ENCODE data around the gene CHID1.

Gene CHID1

DNA sequence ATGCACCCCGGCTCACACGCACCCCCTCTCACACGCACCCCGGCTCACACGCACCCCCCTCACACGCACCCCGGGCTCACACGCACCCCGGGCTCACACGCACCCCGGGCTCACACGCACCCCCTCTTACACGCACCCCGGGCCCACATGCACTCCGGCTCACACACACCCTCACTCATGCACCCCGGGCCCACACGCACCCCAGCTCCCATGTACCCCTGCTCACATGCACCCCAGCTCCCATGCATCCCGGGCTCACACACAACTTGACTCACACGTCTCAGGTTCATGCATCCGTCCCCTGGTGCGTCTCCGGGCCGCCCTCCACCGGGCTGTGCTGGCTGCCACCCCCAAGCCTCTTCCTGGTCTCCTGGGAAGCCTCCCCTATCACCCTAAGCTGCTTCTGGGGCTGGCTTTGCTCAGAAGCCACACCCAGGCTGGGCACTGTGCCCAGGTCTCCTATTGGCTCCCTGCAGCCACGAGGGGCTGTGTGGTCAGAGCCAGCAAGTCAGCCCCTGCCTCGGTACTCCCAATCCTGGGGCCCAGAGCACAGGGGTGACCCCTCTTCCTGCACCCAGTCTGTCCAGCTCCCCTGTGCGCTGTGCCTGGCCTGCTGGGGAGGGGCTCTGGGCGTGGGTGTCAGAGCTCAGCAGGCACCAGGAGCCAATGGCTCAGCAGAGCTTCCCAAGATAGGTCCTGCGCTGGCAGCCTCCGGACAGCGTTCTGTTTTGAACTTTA, 51.0 kb downstream of the CHID1 start:
- Histone ChIP-seq H3K4me3 (ENCODE audit: low read length) (no peak overlapping the region), H2AFZ (ENCODE audit: low read depth, low read length) (no peak overlapping the region), H3K9me3 (ENCODE audit: low read length) (no peaks in the 10 kb centered on the region), H3K36me3 (ENCODE audit: insufficient read depth, low read length) (no peaks in the 10 kb centered on the region), H3K27me3 (ENCODE audit: insufficient read depth, low read length) (no peaks in the 10 kb centered on the region), H3K4me1 (ENCODE audit: insufficient read depth, low read length) (peaks cover 23% of the 10 kb centered on the region)

DNA sequence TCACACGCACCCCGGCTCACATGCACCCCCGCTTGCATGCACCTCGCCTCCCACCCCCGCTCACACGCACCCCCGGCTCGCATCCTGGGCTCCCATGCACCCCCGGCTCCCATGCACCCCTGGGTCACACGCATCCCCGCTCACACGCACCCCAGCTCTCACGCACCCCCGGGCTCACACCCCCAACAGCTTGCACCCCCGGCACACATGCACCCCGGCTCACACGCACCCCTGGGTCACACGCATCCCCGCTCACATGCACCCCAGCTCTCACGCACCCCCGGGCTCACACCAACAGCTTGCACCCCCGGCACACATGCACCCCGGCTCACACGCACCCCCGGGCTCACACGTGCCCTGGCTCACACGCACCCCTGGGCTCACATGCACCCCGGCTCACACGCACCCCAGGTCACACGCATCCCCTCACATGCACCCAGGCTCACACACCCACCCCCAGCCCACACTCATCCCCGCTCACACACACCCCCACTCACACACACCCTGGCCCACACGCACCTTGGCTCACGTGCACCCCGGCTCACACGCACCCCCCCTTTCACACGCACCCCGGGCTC, 51.8 kb downstream of the CHID1 start:
- no peaks in the 10 kb centered on the region for H3K9me3 ChIP-seq (ENCODE audit: low read length)
- H3K4me3 ChIP-seq (ENCODE audit: low read length) = no peak overlapping the region
- H3K4me1 ChIP-seq (ENCODE audit: insufficient read depth, low read length) = peaks cover 30% of the 10 kb centered on the region
- H2AFZ ChIP-seq (ENCODE audit: low read depth, low read length) = no peak overlapping the region
- H3K36me3 ChIP-seq (ENCODE audit: insufficient read depth, low read length) = no peaks in the 10 kb centered on the region
- no peaks in the 10 kb centered on the region for H3K27me3 ChIP-seq (ENCODE audit: insufficient read depth, low read length)

DNA sequence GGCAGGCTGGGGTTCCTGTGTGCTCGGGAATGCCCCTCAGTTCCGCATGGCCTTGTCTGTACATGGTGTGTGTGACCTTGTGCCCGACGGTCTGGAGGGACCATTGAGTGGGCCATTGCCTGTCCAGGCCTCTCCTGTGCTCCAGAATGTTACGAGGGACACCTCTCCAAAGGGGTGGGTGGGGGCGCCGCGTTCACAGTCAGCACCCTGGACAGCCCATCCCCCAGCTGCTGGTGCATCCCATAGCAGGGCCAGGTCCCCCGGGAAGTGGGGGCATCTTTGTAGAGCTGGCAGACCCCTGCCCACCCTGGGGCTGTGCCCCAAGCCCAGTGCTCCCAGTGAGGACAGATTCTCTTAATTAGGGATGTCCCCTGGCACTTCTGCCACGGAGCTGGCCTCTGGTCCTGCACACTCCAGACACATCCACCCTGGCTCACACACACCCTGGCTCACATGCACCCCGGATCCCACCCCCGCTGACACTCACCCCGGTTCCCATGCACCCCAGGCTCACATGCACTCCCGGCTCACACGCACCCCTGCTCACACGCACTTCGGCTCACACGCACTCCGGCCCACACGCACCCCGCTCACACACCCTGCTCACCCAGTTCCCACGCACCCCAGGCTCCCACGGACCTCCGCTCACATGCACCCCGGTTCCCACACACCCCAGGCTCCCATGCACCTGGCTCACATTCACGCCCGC, 52.4 kb downstream of the CHID1 start:
- Histone ChIP-seq H3K27me3 (ENCODE audit: insufficient read depth, low read length) (no peaks in the 10 kb centered on the region), H3K9me3 (ENCODE audit: low read length) (no peaks in the 10 kb centered on the region), H3K4me1 (ENCODE audit: insufficient read depth, low read length) (peaks cover 32% of the 10 kb centered on the region), H3K36me3 (ENCODE audit: insufficient read depth, low read length) (no peaks in the 10 kb centered on the region), H3K4me3 (ENCODE audit: low read length) (no peak overlapping the region), H2AFZ (ENCODE audit: low read depth, low read length) (no peak overlapping the region)

DNA sequence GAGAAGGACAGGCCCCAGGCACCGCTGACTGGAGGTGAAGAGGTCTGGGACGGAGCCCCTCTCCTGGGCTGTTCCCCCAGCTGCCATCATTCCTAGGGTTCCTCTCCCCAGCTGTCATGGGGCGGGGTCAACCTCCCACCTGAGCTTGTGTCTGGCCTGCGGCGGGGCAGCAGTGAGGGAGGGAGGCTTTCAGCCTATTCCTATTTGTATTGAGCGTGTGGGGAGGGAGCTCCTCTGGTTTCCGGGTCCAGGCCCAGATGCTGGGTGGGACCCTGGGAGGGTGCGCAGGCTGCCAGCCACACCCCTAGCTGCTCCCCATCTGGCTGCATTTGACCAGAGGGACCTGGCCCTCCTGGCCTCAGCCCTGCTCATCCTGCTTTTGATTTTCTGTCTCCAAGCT, 54.2 kb downstream of the CHID1 start:
- Histone ChIP-seq H2AFZ (ENCODE audit: low read depth, low read length) (no peak overlapping the region), H3K4me1 (ENCODE audit: insufficient read depth, low read length) (peaks cover 31% of the 10 kb centered on the region), H3K27me3 (ENCODE audit: insufficient read depth, low read length) (no peaks in the 10 kb centered on the region), H3K36me3 (ENCODE audit: insufficient read depth, low read length) (no peaks in the 10 kb centered on the region), H3K4me3 (ENCODE audit: low read length) (no peak overlapping the region), H3K9me3 (ENCODE audit: low read length) (no peaks in the 10 kb centered on the region)

DNA sequence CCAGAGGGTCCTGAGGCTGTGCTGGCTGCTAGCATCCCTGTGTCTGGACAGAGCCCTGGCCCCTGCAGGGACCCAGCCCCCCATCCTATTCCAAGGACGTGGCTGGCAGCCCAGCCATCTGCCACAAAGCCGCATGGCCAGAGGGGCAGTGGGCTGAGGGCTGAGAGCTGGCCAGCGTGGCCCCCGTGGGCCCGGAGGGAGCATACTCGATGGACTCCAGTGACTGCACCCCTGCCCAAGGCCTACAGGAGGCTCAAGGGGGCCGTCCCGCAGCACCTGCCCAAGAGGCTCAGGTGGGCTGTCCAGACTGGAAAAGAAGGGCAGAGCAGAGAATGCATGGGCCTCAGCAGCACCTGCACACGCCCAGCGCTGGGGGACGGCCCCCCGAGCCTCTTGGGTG, 54.8 kb downstream of the CHID1 start:
- Histone ChIP-seq H2AFZ (ENCODE audit: low read depth, low read length) (no peak overlapping the region), H3K4me1 (ENCODE audit: insufficient read depth, low read length) (peaks cover 37% of the 10 kb centered on the region)

GRCh38 chr11:855330-855674, 55.3 kb downstream of the CHID1 start:
- H2AFZ ChIP-seq (ENCODE audit: low read depth, low read length) = no peak overlapping the region
- peaks cover 42% of the 10 kb centered on the region for H3K4me1 ChIP-seq (ENCODE audit: insufficient read depth, low read length)
- no peak overlapping the region for H3K4me3 ChIP-seq (ENCODE audit: low read length)
- H3K27me3 ChIP-seq (ENCODE audit: insufficient read depth, low read length) = no peaks in the 10 kb centered on the region
- H3K9me3 ChIP-seq (ENCODE audit: low read length) = no peaks in the 10 kb centered on the region
- H3K36me3 ChIP-seq (ENCODE audit: insufficient read depth, low read length) = no peaks in the 10 kb centered on the region

More for the DNA sequence above, 54.8 kb downstream of the CHID1 start:
- H3K9me3 ChIP-seq (ENCODE audit: low read length) = no peaks in the 10 kb centered on the region
- H3K27me3 ChIP-seq (ENCODE audit: insufficient read depth, low read length) = no peaks in the 10 kb centered on the region
- no peaks in the 10 kb centered on the region for H3K36me3 ChIP-seq (ENCODE audit: insufficient read depth, low read length)
- H3K4me3 ChIP-seq (ENCODE audit: low read length) = no peak overlapping the region

DNA sequence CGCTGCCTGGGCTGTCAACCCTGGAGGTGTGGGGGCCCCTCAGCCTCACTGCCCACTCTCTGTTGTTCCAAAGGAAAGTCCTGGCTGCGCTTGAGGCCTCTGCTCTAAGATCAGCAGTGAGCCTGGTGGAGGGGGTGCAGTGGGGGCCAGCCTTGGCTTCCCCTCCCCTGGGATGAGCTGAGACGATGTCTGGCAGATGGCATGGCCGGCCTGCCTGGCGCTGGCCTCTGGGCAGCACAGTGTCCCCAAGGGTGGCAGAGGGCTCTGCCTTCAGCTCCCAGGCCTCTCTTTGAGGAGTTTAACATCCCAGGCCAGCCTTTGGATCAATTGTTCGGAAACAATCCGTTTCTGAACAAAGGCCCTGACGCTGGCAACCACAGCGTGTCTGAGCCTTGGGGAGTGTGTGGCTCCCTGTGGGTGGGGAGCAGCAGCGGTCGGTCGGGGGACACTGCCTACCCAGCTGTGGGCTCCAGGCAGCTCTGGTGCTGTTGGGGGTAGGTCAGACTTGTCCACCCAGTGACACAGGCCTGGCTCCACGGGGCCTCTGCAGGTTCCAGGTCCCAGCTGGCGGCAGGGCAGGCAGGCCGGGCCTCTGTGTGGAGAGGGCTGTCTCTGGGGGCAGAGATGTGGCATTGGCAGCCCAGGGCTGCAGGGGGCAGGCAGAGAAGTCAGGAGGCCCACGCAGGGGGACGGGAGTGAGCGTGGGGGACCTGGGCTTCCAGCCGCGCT, 55.8 kb downstream of the CHID1 start:
- Histone ChIP-seq H3K4me3 (ENCODE audit: low read length) (no peak overlapping the region), H3K36me3 (ENCODE audit: insufficient read depth, low read length) (no peaks in the 10 kb centered on the region), H3K9me3 (ENCODE audit: low read length) (no peaks in the 10 kb centered on the region), H3K4me1 (ENCODE audit: insufficient read depth, low read length) (peaks cover 43% of the 10 kb centered on the region), H2AFZ (ENCODE audit: low read depth, low read length) (no peak overlapping the region), H3K27me3 (ENCODE audit: insufficient read depth, low read length) (no peaks in the 10 kb centered on the region)

DNA sequence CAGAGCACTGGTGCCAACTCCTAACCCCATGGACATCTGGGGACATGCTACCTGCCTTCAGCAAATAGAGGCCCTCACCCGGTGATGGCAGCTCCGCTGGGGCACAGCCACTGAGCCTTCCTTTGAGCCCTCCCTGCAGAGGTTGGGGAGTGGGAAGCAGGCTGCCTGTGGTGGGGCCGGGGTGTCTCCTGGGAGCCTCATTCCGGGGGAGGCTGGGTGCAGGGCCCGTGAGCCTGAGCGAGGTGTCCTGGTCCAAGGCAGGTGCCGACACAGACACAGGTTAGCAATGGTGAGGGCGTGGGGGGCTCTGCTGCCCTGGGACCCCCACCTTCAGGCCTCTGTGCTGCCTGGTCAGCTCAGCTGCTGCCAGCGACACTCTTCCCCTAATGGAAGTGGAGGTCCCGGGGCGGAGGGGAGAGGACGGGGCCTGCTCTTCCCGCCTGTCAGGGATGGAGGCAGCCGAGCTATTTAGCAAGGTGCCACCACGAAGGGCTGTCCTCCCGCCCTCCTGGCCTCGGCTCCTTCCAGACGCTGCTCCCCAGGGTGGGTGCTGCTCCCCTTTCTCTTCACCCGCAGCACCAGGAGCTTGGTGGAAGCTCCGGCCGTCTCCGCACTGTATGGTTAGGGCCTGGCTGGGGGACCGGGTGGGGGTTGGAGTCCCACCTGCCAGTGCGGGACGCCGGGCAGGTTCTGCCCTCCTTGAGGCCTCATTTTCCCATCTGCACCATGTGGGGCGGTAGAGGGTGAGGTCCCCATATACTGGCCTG, 56.7 kb downstream of the CHID1 start:
- Histone ChIP-seq H2AFZ (ENCODE audit: low read depth, low read length) (no peak overlapping the region), H3K4me1 (ENCODE audit: insufficient read depth, low read length) (peaks cover 47% of the 10 kb centered on the region), H3K36me3 (ENCODE audit: insufficient read depth, low read length) (no peaks in the 10 kb centered on the region), H3K9me3 (ENCODE audit: low read length) (no peaks in the 10 kb centered on the region), H3K4me3 (ENCODE audit: low read length) (no peak overlapping the region), H3K27me3 (ENCODE audit: insufficient read depth, low read length) (no peaks in the 10 kb centered on the region)

GRCh38 chr11:852762-853161, 57.8 kb downstream of the CHID1 start:
- Histone ChIP-seq H3K36me3 (ENCODE audit: insufficient read depth, low read length) (no peaks in the 10 kb centered on the region), H3K4me3 (ENCODE audit: low read length) (no peak overlapping the region), H2AFZ (ENCODE audit: low read depth, low read length) (no peak overlapping the region), H3K9me3 (ENCODE audit: low read length) (no peaks in the 10 kb centered on the region), H3K27me3 (ENCODE audit: insufficient read depth, low read length) (no peaks in the 10 kb centered on the region), H3K4me1 (ENCODE audit: insufficient read depth, low read length) (peaks cover 53% of the 10 kb centered on the region)

DNA sequence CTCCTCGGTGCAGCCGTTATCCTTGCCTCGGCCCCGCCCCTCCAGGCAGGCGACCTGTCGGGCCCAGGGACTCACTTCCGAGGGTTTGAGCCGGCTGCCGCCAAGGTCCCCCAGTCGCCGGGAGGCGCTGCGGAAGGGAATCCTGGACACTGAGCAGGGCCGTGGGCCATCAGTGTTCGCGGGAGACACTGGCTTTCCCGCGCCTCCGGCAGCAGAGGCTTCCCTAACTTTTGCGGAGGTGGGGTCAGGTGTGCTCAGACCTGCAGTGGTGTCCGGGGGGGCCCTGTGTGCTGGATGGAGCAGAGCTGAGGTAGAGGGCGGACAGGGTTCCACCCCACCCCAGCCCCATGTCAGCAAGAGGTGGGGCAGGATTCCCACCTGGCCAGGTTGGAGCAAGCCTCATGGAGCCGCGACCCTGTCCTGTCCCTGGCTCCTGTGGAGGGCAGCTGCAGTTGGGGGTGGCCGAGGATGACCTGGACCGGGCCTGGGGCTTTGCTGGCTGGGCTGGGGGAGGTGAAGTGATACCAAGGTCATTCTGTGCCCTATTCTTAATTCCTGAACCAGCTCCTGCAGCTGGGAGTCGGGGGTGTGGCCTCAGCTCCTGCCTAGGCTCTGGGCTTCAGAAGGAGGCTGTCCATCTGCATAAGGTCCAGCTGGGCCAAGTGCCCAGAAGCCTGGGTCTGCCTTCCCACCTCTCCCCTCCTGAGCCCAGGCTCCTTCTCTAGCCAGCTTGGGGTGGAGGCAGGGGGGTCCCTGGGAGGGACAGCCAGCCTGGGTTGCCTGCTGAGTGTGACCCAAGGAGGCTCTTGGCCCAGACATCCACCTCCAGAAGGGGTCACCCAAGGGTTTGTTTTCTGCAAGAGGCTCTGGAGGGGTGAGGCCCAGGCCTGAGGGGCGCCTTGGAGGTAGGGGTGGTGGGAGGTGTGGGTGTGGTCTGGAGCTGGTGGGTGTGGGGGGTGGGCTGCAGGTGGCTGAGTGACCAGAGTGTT, 59.5 kb downstream of the CHID1 start:
- Histone ChIP-seq H2AFZ (ENCODE audit: low read depth, low read length) (no peak overlapping the region), H3K27me3 (ENCODE audit: insufficient read depth, low read length) (no peaks in the 10 kb centered on the region), H3K36me3 (ENCODE audit: insufficient read depth, low read length) (no peaks in the 10 kb centered on the region), H3K4me3 (ENCODE audit: low read length) (peak overlapping the region; percentile 64), H3K9me3 (ENCODE audit: low read length) (no peaks in the 10 kb centered on the region), H3K4me1 (ENCODE audit: insufficient read depth, low read length) (peaks cover 53% of the 10 kb centered on the region)

DNA sequence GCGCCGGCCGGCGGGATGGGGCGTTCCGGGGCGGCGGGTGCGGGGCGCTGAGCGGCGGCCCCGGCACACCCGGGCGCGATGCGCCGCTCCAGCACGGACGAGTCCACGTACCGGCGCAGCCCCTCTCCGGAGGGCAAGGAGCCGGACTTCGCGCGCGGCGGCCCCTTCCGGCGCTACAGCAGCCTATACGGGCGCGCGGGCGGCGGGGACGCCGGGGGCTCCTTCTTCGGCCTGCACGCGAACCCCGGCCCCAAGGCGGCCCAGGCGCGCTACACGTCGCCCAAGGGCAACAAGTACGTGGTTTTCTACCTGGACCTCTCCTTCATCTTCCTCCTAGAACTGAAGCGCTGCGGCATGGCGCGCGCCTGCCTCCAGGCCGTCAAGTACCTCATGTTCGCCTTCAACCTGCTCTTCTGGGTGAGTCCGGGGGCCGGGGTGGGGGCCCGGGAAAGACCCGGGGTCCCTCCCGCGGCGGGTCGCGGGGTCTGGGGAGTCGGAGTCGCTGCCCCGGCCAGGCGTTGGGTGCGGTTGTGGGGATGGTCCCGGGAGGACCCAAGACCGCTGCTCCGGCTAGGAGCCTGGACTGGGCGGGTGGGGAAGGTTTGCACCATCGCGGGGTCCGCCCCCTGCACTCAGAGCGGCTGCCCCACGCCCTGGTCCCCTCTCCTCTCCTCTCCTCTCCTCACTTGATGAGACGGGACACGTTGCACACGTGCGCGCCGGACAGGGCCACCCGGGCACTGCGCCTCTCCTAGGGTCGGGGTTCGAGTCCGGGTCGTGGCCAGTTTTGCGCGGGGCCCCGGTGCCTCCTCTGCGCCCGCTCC, 60.4 kb downstream of the CHID1 start:
- Histone ChIP-seq H3K9me3 (ENCODE audit: low read length) (no peaks in the 10 kb centered on the region), H2AFZ (ENCODE audit: low read depth, low read length) (no peak overlapping the region), H3K27me3 (ENCODE audit: insufficient read depth, low read length) (no peaks in the 10 kb centered on the region), H3K36me3 (ENCODE audit: insufficient read depth, low read length) (no peaks in the 10 kb centered on the region), H3K4me1 (ENCODE audit: insufficient read depth, low read length) (peaks cover 54% of the 10 kb centered on the region), H3K4me3 (ENCODE audit: low read length) (peak overlapping the region; percentile 64)
